Fibroblast of skin of abdomen (primary cell): ENCODE measurements around the gene PEG3.

Source experiments
- DNase-seq: peaks from one replicate; pipeline ENCODE4 v3.0.0-alpha.2; 2013

Gene PEG3

DNA sequence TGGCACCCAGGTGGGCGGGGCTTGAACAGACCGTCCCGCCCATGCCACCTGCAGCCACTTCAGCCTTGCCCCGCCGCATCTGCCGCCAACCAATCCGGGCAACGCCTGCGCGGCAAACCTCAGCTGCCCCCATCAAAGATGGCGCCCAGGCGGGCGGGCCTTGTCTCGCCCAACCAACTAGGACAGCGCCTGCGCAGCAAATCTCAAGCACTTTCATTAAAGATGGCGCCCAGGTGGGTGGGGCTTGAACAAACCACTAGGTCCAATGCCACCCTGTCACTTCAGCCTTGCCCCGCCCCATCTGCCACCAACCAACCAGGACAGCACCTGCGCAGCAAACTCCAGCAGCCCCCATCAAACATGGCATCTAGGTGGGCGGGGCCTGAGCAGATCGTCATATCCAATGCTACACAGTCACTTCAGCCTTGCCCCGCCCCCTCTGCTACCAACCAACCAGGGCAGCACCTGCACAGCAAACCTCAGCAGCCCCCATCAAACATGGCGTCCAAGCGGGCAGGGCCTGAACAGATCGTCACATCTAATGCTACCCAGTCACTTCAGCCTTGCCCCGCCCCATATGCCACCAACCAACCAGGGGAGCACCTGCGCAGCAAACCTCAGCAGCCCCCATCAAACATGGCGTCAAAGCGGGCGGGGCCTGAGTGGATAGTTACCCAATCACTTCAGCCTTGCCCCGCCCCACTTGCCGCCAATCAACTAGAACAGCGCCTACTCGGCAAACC, 1.4 kb downstream of the PEG3 start:
- peak; percentile 96 for DNase-seq

DNA sequence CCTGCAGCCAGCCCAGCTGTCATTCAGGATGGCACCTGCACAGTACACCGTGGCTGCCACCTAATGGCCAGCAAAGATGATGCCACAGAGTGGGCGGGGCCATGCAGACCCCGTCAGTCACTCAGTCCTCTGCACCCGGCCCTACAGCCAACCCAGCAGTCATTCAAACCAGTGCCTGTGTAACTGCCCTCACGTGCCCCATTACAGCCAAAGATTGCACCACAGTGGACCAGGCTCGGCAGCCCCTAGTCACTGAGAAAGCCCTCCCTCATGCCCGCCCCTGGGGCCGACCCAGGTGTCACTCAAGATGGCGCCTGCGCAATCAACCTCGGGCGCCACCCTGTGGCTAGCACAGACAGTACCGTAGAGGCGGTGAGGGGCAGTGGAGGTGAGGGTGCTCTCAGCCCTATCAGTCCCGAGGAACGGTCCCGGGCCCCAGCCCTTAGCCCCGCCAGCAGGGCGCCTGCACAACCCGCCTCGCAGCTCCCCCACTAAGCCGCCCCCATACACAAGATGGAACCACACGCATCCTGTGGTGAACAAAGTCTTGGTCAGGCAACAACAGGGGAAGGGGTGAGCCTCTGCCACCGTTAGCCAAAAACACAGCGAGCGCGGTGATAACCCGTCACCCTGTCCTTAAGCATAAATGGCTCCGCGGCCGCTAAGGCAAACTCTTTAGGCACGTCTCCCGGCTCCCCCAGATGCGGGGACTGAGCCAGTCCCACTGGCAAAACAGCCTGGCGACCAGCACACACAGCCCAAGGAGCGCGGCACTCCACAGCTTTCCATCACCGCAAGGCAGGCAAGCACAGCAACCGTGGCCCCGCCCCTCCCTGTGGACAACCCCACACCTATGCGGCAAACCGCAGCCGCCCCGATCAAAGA, 2.3 kb downstream of the PEG3 start:
- DNase-seq, result peak; percentile 52

DNA sequence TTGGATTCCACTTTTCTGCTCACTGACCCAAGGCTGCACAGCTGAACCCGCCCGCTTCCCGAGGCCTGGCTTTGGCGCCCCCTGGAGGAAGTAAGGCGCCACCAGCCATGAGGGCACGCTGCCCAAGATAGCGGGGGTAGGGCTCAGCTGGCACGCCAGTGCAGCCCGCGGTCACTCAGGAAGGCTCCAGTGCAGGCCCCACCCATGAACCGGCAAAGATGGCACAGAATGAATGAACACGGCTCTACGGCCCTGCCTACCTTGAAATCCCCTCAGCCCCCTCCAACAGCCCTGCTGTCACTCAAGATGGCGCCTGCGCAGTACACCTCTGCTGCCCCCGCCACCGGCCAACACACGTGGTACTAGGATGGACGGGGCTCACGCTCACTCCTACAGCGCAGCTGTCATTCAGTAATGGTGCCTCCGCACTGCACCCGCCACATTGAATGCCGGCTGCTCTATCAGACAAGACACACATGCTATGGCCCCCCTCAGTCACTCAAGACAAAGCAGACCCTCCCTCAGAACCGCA, 3.0 kb downstream of the PEG3 start:
- peak; percentile 47 for DNase-seq

DNA sequence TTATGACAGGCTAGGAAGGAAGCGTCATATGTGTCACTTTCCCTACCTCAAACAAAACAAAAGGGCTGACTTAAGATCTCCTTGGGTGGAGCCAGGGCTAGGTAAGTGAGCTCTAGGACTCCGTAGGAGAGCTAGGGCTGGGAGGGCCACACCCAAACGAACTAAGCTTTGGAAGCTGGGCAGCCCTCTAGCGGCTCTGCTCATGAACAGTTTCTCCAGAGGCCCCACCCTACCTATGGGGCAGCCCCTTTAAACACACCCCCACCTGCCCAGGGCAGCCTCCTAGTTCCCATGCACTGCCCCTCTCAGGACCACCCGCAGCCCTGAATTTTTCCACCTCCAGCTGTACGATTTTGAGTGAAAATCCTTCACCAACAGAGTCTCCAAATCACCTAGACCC, 3.5 kb downstream of the PEG3 start:
- DNase-seq, result no peak

DNA sequence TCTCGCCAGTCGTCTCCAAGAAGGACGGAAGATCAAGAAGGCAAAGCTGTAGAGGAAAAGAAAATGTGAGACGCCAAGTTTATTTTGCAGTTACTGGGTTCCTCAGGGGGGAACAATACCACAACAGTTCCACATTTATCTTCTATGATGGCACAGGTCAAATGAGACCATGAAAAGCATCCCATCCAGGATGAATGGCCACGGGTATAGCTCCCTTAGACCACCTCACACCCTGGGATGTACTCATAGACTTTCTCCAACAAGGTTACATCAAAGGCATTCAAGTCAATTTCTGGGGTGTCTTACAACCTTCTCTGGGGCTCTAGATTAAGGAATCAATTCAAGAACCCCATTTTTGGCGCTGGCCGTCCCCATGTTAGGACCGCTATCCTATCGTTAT, 4.5 kb downstream of the PEG3 start:
- DNase-seq, result no peak

- no peak for DNase-seq
These were observed 5.1 kb downstream of the PEG3 start for GRCh38 chr19:56835401-56835800.

DNA sequence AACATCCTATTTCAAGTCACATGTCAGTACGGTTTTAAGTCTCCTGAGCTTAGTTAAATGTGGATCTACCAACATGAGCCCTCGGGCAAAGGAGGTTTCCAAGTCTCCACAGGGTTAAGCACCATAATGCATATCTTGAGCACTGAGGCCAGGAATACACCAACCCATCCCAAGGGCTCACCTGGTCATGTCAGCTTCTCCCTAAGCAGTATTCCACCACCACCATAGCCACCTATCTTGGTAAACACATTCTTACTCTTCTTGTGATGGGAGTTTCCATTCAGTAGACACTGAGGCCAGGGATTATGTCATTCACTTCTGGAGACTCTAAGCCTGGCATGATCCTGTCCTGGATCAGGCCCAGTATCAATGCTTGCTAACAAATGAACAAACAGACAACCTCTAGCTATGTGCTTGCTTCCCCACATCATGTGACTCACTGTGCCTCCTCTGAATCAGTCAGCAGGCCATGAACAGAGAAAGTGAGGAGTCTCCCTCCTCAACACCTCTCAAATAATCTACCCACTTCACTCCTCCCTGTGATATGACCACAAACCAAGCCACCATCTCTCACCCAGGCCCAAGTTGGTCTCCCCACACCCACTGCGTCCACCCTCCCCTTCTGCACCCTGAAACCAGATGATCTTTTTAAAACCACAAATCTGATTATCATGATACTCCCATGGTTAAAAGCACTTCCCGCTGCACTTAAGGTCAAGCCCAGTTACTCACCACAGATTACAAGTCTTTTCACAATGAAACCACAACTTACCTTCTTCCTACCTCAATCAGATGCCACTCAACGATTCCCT, 5.8 kb downstream of the PEG3 start:
- DNase-seq, result no peak

DNA sequence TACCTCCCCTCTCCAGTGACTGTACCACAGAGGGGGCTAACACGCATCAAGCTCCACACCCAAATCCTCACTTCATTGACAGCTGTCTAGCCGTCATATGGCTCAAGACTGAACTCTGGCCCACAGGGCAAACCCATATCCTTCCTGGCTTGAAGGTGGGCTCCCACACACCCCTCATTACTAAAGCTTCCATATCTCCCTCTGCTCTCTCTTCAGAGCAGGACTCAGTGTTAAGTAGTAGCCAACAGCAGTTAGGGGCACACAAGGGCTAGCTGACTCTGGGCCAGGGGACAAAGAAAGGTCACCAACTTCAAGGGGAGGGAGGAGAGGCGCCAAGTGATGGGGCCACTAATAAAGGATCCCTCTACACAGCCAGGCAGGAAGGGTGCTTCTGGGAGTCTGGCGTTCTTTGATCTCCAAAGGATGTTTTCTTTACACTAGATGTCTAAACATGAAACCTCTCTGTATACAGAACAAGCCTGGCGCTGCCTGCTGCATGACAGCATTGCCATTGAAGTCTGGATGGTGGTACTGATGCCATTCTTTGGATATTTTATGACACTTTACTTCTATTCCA, 8.1 kb downstream of the PEG3 start:
- DNase-seq, result no peak

DNA sequence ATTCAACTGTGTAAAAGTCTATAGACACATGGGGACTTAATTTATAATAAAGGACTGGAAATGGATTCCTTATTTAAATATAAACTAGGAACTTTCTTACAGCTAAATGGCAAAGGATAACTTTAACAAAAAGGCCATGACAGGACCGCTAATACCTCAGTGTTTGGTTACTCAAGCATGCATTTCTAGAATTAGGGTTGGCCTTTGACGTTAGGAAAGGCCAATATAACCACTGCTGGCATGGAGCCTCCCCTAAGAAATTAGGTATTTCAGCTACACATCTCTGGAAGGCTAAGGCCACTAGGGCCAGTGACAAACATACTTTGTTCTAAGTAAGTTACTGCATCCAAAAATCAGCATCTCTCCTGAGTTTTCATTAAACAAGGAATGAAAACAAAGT, 9.3 kb downstream of the PEG3 start:
- DNase-seq, result no peak

GRCh38 chr19:56829596-56829995, 10.9 kb downstream of the PEG3 start:
- DNase-seq, result no peak

GRCh38 chr19:56827708-56828107, 12.8 kb downstream of the PEG3 start:
- DNase-seq, result no peak

DNA sequence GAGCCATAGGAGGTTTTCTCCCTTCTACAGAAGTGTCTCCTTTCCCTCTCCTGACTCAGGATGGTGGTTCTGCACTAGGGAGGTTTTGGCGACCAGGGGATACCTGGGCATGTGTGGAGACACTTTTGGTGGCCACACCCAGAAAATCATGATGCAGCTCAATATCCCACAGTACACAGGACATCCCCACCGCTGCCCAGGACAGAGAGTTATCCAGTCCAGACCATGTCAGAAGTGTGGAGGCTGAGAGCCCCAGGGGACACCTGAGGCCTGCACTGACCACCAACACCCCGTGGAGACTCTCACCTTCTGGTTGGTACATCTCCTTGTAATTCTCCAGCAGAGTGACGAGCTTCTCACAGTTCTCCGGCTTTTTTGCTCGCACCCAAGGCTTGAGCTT, 16.6 kb downstream of the PEG3 start:
- no peak for DNase-seq

GRCh38 chr19:56823417-56823816, 17.1 kb downstream of the PEG3 start:
- no peak for DNase-seq

DNA sequence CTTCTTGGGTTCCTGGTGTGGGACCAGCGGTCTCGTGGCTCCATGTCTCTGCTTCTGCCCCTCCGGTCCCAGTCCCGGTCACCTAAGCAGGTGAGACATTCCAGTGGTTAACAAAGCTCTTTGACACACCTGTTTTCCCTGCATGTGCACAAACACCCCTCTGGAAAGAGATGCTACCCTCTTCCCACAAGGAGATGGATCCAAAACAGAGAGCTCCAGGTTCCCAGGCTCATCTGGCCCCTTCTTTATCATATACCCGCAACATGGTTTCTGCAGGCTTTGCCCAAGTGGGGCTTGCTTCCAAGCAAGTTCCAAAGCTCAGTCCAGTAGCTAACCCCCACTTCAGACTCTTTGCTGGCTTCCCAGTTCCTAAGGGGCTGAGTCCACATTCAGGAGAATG, 17.8 kb downstream of the PEG3 start:
- no peak for DNase-seq

GRCh38 chr19:56821675-56822074, 18.9 kb downstream of the PEG3 start:
- DNase-seq, result no peak

DNA sequence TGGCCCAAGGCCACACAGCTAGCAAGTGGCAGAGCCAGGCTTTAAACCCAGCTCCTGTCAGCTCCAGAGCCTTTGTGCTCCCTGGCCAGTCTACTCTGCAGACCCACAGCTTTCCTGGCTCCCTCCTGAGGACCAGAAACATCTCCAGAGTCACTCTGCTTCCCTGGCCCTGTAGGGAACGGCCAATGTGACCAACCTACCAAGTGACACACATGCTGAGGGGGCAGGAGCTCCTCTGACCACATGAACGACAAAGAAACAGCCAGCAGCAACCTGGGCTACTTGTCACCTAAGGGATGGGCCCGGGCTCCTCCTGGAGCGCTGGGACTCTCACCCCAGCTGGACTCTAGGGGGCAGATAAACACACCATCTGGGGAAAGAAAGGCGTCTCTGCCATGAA, 19.3 kb downstream of the PEG3 start:
- no peak for DNase-seq

- no peak for DNase-seq
These were observed 21.4 kb downstream of the PEG3 start for GRCh38 chr19:56819166-56819565.

DNA sequence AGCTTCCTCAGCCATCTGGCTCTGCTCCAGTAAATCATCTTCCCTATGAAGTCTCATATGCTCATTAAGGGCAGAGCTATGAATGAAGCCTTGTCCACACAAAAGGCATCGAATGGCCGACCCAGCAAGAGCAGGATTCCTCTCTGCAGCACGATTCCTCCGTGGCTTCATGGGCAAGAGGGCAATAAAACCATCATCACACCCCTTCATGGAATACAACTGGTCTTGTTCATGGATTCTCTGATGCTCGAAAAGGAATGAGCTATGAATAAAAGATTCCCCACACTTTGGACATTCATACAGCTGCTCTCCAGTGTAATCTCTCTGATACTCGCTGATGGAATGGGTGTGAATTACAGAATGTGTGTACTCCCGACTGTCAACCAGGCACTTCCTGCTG, 25.9 kb downstream of the PEG3 start:
- DNase-seq, result no peak

DNA sequence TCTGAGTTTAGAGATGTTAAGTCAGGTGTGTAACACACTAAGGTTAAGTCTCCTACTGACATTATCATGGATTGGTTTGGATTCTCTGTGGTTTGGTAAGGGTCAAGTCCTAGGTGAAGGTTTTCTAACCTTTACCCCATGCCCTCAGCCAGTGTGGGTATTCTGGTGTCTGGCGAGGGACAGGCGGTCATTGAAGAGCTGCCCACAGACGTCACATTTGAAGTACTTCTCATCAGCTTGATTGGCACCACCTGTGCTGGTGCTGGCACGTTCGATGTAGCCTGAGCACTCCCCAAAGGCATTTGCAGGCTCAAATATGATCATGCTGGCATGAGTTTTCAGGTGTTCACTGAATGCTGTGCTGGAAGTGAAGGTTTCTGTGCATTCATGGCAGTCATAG, 27.0 kb downstream of the PEG3 start:
- no peak for DNase-seq

DNA sequence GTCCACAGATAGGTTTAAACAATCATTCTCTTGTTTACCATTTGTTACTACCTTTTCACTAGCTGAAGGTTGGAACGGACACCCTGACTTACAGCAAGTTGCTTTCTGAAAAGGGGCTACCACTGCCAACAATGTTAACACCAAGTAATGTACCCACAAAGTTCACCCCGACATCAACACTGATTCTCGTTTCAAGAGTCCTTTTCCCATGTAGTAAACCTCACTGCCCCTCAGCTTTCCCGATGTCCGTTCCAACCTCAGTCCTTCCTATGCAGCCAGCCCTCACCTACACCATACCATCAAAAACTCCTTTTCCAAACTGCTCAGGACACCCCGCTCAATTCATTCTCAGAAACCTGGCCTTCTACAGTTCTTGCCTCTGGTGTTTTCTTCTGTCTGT, 29.0 kb downstream of the PEG3 start:
- DNase-seq, result no peak

DNA sequence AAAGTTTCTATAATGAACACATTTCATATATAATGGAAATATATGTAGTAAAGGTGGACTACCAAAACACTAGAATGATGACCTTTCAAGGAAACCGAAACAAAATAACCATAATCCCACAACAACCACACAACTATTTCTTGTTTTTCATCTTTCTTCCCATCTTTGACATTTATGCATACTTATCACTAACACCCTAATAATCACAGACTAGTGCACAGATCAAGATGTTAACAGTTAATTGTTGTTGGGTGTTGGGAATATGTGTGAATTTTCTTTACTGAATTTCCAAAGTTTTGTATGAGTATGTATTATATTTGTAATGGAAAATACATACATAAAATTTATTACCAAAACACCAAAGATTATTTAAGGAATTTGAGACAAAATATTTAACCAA, 30.3 kb downstream of the PEG3 start:
- DNase-seq, result no peak

DNA sequence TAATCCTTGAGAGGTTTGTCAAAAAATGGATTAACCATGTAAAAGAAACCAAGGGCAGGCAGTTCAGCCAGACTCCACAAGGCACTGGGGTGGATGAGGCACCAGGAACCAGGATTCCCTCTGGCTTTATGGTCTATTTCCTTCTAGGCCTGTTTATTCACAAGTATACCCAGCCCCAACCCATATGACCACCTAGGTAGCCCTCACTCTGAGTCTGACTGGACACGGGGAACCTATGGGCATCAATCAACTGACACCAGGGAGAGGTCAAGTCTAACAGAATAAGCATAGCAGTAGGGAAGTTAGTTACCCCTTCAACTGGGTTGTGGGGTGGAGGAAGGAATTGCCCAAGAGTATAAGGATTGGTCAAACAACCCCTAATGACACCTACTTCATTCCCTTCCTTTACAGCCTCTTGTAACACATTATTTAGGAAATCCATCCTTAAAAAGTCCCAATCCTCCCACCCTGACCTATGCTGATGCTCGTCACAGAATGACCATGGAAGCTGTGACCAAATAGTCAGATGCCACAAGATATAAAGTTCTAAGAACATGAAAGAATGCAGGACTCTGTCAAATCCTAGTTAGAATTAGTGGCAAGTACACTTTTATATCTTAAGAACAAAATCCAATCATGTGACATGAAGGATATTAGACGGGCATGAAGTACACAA, 31.7 kb downstream of the PEG3 start:
- DNase-seq, result no peak
